K562 (cell line): ENCODE results near the gene ATRNL1. TPM values are rescaled to one million over a fixed set of nuclear protein-coding genes. Genes with fewer than 3 reads are reported as not detected.

Experiments
- ATAC-seq: fragments of 200-7000 bp; cut with Tn5 transposase; 3 replicates; pipeline ENCODE4 v1.9.1; 2020; ENCODE audit warnings: moderate library complexity
- BruUV-seq: library from RNA; stranded (reverse); fragments of 400-500 nt; replicated peaks from 2 replicates; lab custom pipeline; 2021; lab: Mats Ljungman, UMichigan
- CTCF ChIA-PET: fragments of 300-600 bp; formaldehyde crosslinking; extraction: SDS; loops from one replicate; lab custom pipeline; 2021; ENCODE audit warnings: low intra/inter-chr PET ratio; lab: Yijun Ruan, JAX
- POLR2A ChIA-PET: fragments of 300-600, 350-650 bp; sonication (Branson Sonifier 250); formaldehyde crosslinking; extraction: SDS; loops from one replicate; lab custom pipeline; 2021; ENCODE audit warnings: antibody characterized with exemption, inconsistent platforms; lab: Yijun Ruan, JAX
- DNase-seq, 4 experiments: peaks; one replicate each; pipeline versions ENCODE4 v3.0.0 to v3.0.0-alpha.2; 2011 to 2018; ENCODE audit warnings: low spot score in 3 of 4, mixed read lengths in 3 of 4; ENCODE audit errors: extremely low read depth in 1 of 4
- FAIRE-seq: peaks from 2 replicates; lab custom pipeline; 2011; peaks lifted over from hg19 to GRCh38; lab: Jason Lieb, UNC
- H2AFZ ChIP-seq: 2 replicates; pipeline ENCODE4 v1.6.0; 2011; ENCODE audit warnings: low read depth, low read length, control low read depth, inconsistent platforms
- H3K27ac ChIP-seq: fragments of 200-600 bp; 3 replicates; pipeline ENCODE4 v1.8.0; 2011; ENCODE audit warnings: low read depth, mild to moderate bottlenecking, control low read depth, inconsistent platforms, low read length, moderate library complexity, mixed read lengths; ENCODE audit errors: extremely low read depth
- H3K27me3 ChIP-seq, 2 experiments: fragments of 300-600 bp in 1 of 2; 2 replicates in 1 of 2; 3 replicates in 1 of 2; pipeline versions ENCODE4 v1.6.0 to v1.8.0; 2011; ENCODE audit warnings: inconsistent platforms in 2 of 2, low read length in 2 of 2, mild to moderate bottlenecking in 1 of 2, mixed read lengths in 1 of 2, moderate library complexity in 1 of 2; ENCODE audit not compliant: control insufficient read depth in 2 of 2, insufficient read depth in 2 of 2
- H3K36me3 ChIP-seq: fragments of 300-600 bp; 3 replicates; pipeline ENCODE4 v1.8.0; 2011; ENCODE audit warnings: mild to moderate bottlenecking, low read length, inconsistent platforms; ENCODE audit not compliant: control insufficient read depth, insufficient read depth
- H3K4me1 ChIP-seq, 2 experiments: fragments of 200-600 bp in 1 of 2; replicated peaks in 1 of 2; 2 replicates in 1 of 2; 3 replicates in 1 of 2; pipeline versions ENCODE4 v1.5.1 to v1.8.0; 2011; ENCODE audit warnings: inconsistent platforms in 2 of 2, low read length in 2 of 2, mild to moderate bottlenecking in 1 of 2, mixed read lengths in 1 of 2, moderate library complexity in 1 of 2; ENCODE audit not compliant: control insufficient read depth in 2 of 2, insufficient read depth in 2 of 2
- H3K4me2 ChIP-seq: 2 replicates; pipeline ENCODE4 v1.6.1; 2011; ENCODE audit warnings: low read length, control low read depth, inconsistent platforms, mixed read lengths; ENCODE audit not compliant: insufficient read depth
- H3K4me3 ChIP-seq: fragments of 200-600 bp; sonication (generic), shearing (Covaris generic); 2 replicates; pipeline ENCODE4 v1.5.1; 2016; ENCODE audit warnings: control low read depth, inconsistent platforms
- H3K79me2 ChIP-seq: fragments of 200-600 bp; 3 replicates; pipeline ENCODE4 v1.8.0; 2011; ENCODE audit warnings: low read length, inconsistent platforms; ENCODE audit not compliant: control insufficient read depth, insufficient read depth
- H3K9ac ChIP-seq, 2 experiments: 2 replicates each; pipeline versions ENCODE4 v1.6.0 to v1.6.1; 2011; ENCODE audit warnings: low read depth in 2 of 2, low read length in 2 of 2, control low read depth in 1 of 2, inconsistent platforms in 1 of 2, mild to moderate bottlenecking in 1 of 2, mixed read lengths in 1 of 2; ENCODE audit not compliant: insufficient read depth in 1 of 2
- H3K9me1 ChIP-seq: one replicate; pipeline ENCODE4 v1.6.0; 2011; ENCODE audit warnings: inconsistent platforms, mild to moderate bottlenecking, low read length, moderate library complexity; ENCODE audit not compliant: control insufficient read depth, insufficient read depth
- H3K9me3 ChIP-seq: replicated peaks from 2 replicates; pipeline ENCODE4 v1.5.1; 2011; ENCODE audit warnings: low read depth, low read length, inconsistent platforms; ENCODE audit not compliant: control insufficient read depth, insufficient read depth
- H4K20me1 ChIP-seq: replicated peaks from 2 replicates; pipeline ENCODE4 v1.6.1; 2011; ENCODE audit warnings: low read length, inconsistent platforms, mixed read lengths; ENCODE audit not compliant: control insufficient read depth, insufficient read depth
- BMI1 ChIP-seq: fragments of 150-350 bp; IDR thresholded peaks from 2 replicates; pipeline ENCODE4 v1.6.1; 2014; ENCODE audit warnings: low read length
- BRCA1 ChIP-seq, 2 experiments: fragments of 450-650 bp in 1 of 2; sonication (generic) in 1 of 2; formaldehyde crosslinking in 1 of 2; IDR thresholded peaks; 2 replicates each; pipeline versions ENCODE4 v1.5.0 to v1.6.1; 2017 to 2020; ENCODE audit warnings: mild to moderate bottlenecking in 1 of 2, missing genetic modification reagents in 1 of 2
- ESRRA ChIP-seq: fragments of 450-650 bp; IDR thresholded peaks from 2 replicates; pipeline ENCODE4 v1.6.1; 2014; ENCODE audit warnings: low read depth, mild to moderate bottlenecking, moderate library complexity, borderline replicate concordance
- ETS2 ChIP-seq: IDR thresholded peaks from 2 replicates; pipeline ENCODE4 v1.6.1; 2016; ENCODE audit warnings: borderline replicate concordance, missing genetic modification characterization, mild to moderate bottlenecking, moderate library complexity, missing compliant biosample characterization; ENCODE audit not compliant: poor library complexity, severe bottlenecking
- L3MBTL2 ChIP-seq: fragments of 450-650 bp; IDR thresholded peaks from 2 replicates; pipeline ENCODE4 v1.6.1; 2016; ENCODE audit warnings: mild to moderate bottlenecking, moderate library complexity
- POLR2B ChIP-seq: fragments of 450-650 bp; IDR thresholded peaks from 2 replicates; pipeline ENCODE4 v1.6.1; 2018; ENCODE audit warnings: low read depth; ENCODE audit not compliant: partially characterized antibody
- SIN3A ChIP-seq, 2 experiments: fragments of 150-350 bp in 1 of 2; IDR thresholded peaks; 2 replicates each; pipeline ENCODE4 v1.6.1; 2011 to 2016; ENCODE audit warnings: borderline replicate concordance in 2 of 2, low read depth in 2 of 2, low read length in 2 of 2, mild to moderate bottlenecking in 2 of 2, moderate library complexity in 2 of 2; ENCODE audit not compliant: control insufficient read depth in 1 of 2
- TEAD2 ChIP-seq: fragments of 450-650 bp; IDR thresholded peaks from 2 replicates; pipeline ENCODE4 v1.6.1; 2016; ENCODE audit warnings: missing genetic modification characterization, control low read depth, missing compliant biosample characterization
- ZBTB5 ChIP-seq: fragments of 450-650 bp; IDR thresholded peaks from 2 replicates; pipeline ENCODE4 v1.6.1; 2017; ENCODE audit warnings: antibody characterized with exemption
- ZNF57 ChIP-seq: fragments of 450-650 bp; formaldehyde crosslinking; IDR thresholded peaks from 2 replicates; pipeline ENCODE4 v1.4.0; 2020; ENCODE audit warnings: mild to moderate bottlenecking, moderate library complexity
- WGBS: fragments of 100-300 bp; shearing (Covaris generic); methylation state at CpG from one replicate; pipeline ENCODE4 v1.1.6; 2016; ENCODE audit warnings: low coverage, mixed read lengths; ENCODE audit not compliant: insufficient coverage; ENCODE audit errors: missing lambda C conversion rate; 5-methylcytosine and 5-hydroxymethylcytosine counted together
- in situ Hi-C: fragments of 300-500 bp; cut with MboI; formaldehyde crosslinking; loops from 4 replicates; pipeline ENCODE4 v1.15.0; 2018; ENCODE audit warnings: inconsistent platforms, mixed read lengths
- intact Hi-C: fragments of 100-400 bp; cut with micrococcal nuclease; formaldehyde crosslinking; loops from 2 replicates; pipeline ENCODE4 v1.14.2; 2022
- polyA plus RNA-seq, 8 experiments: library from polyadenylated mRNA; depleted of rRNA in 4 of 8; stranded (reverse) in 5 of 8; unstranded in 3 of 8; fragments of >200 nt; fragmentation: Nextera tagmentation in 2 of 8; fragmentation: Illumina TruSeq in 1 of 8; extraction: Ambion mirVana in 2 of 8; extraction: Trizol in 1 of 8; gene quantifications; 2 replicates each; pipeline versions ENCODE4 v1.2.1 to v1.2.3, GENCODE V29; 2011 to 2014; ENCODE audit warnings: inconsistent platforms in 1 of 8, missing spikeins in 1 of 8
- total RNA-seq, 7 experiments: library from RNA; depleted of rRNA in 6 of 7; stranded (reverse); fragments of >200 nt in 6 of 7; fragmentation: Illumina TruSeq in 2 of 7; extraction: Trizol in 2 of 7; gene quantifications; 2 replicates each; pipeline versions ENCODE4 v1.2.1 to v1.2.3, GENCODE V29; 2011 to 2021; ENCODE audit warnings: low replicate concordance in 1 of 7

The ATRNL1 gene
- total and polyA plus RNA-seq, 9 of the 15 experiments (the other 6 are each of a cell fraction or from before 2014, with no cell fraction given): 0.18 TPM; not detected in 8

- TF ChIP-seq ZBTB5 (no peak), BRCA1 (IDR thresholded peaks at IDR 0.05) (no peak), BRCA1 (CRISPR knock-in tag; IDR thresholded peaks at IDR 0.05) (no peak), L3MBTL2 (no peak), ESRRA (no peak), TEAD2 (no peak)
These were observed 860.1 kb downstream of the ATRNL1 start (continued) for GRCh38 chr10:115953281-115953680.

GRCh38 chr10:115953968-115954367, 860.8 kb downstream of the ATRNL1 start:
- TF ChIP-seq ETS2 (tag) (no peak), SIN3A (IDR thresholded peaks at IDR 0.05; ENCODE audit: borderline replicate concordance in 2 of 2, control insufficient read depth in 1 of 2, low read depth in 2 of 2, low read length in 2 of 2) (no peak), ZNF57 (CRISPR knock-in tag) (no peak), BMI1 (no peak), POLR2B (no peak)
- TF ChIP-seq, all 486 proteins: peak for 0
- Histone ChIP-seq H4K20me1 (no peaks in the 10 kb centered on the region), H3K4me3 (no peak overlapping the region), H3K4me1 (no peaks in the 10 kb centered on the region), H3K79me2 (no peaks in the 10 kb centered on the region), H3K9me1 (no peaks in the 10 kb centered on the region), H3K27me3 (no peaks in the 10 kb centered on the region), H3K36me3 (no peaks in the 10 kb centered on the region), H3K9ac (no peak overlapping the region), H3K27ac (no peak overlapping the region), H2AFZ (no peak overlapping the region), H3K4me2 (no peak overlapping the region), H3K9me3 (no peaks in the 10 kb centered on the region)
- no peak for ATAC-seq
- intact Hi-C loops (no loop called here), in situ Hi-C loops (no loop called here)
- DNase-seq: no peak
- 0% methylated on average over 6 of the region's 7 CpGs for WGBS
- no peak for FAIRE-seq
- CTCF ChIA-PET: no interaction called here
- no TSS peak for BruUV-seq
- POLR2A ChIA-PET: no interaction called here
